K562 (cell line): ENCODE results near the gene PIGV. TPM values are rescaled to one million over a fixed set of nuclear protein-coding genes. Genes with fewer than 3 reads are reported as not detected.

ENCODE experiments used
- ATAC-seq: fragments of 200-7000 bp; cut with Tn5 transposase; 3 replicates; pipeline ENCODE4 v1.9.1; 2020; ENCODE audit warnings: moderate library complexity
- BruUV-seq: library from RNA; stranded (reverse); fragments of 400-500 nt; replicated peaks from 2 replicates; lab custom pipeline; 2021; lab: Mats Ljungman, UMichigan
- CTCF ChIA-PET: fragments of 300-600 bp; formaldehyde crosslinking; extraction: SDS; loops from one replicate; lab custom pipeline; 2021; ENCODE audit warnings: low intra/inter-chr PET ratio; lab: Yijun Ruan, JAX
- POLR2A ChIA-PET: fragments of 300-600, 350-650 bp; sonication (Branson Sonifier 250); formaldehyde crosslinking; extraction: SDS; loops from one replicate; lab custom pipeline; 2021; ENCODE audit warnings: antibody characterized with exemption, inconsistent platforms; lab: Yijun Ruan, JAX
- DNase-seq, 4 experiments: peaks; one replicate each; pipeline versions ENCODE4 v3.0.0 to v3.0.0-alpha.2; 2011 to 2018; ENCODE audit warnings: low spot score in 3 of 4, mixed read lengths in 3 of 4; ENCODE audit errors: extremely low read depth in 1 of 4
- FAIRE-seq: peaks from 2 replicates; lab custom pipeline; 2011; peaks lifted over from hg19 to GRCh38; lab: Jason Lieb, UNC
- H2AFZ ChIP-seq: 2 replicates; pipeline ENCODE4 v1.6.0; 2011; ENCODE audit warnings: low read depth, low read length, control low read depth, inconsistent platforms
- H3K27ac ChIP-seq: fragments of 200-600 bp; 3 replicates; pipeline ENCODE4 v1.8.0; 2011; ENCODE audit warnings: low read depth, mild to moderate bottlenecking, control low read depth, inconsistent platforms, low read length, moderate library complexity, mixed read lengths; ENCODE audit errors: extremely low read depth
- H3K27me3 ChIP-seq, 2 experiments: fragments of 300-600 bp in 1 of 2; 2 replicates in 1 of 2; 3 replicates in 1 of 2; pipeline versions ENCODE4 v1.6.0 to v1.8.0; 2011; ENCODE audit warnings: inconsistent platforms in 2 of 2, low read length in 2 of 2, mild to moderate bottlenecking in 1 of 2, mixed read lengths in 1 of 2, moderate library complexity in 1 of 2; ENCODE audit not compliant: control insufficient read depth in 2 of 2, insufficient read depth in 2 of 2
- H3K36me3 ChIP-seq: fragments of 300-600 bp; 3 replicates; pipeline ENCODE4 v1.8.0; 2011; ENCODE audit warnings: mild to moderate bottlenecking, low read length, inconsistent platforms; ENCODE audit not compliant: control insufficient read depth, insufficient read depth
- H3K4me1 ChIP-seq, 2 experiments: fragments of 200-600 bp in 1 of 2; replicated peaks in 1 of 2; 2 replicates in 1 of 2; 3 replicates in 1 of 2; pipeline versions ENCODE4 v1.5.1 to v1.8.0; 2011; ENCODE audit warnings: inconsistent platforms in 2 of 2, low read length in 2 of 2, mild to moderate bottlenecking in 1 of 2, mixed read lengths in 1 of 2, moderate library complexity in 1 of 2; ENCODE audit not compliant: control insufficient read depth in 2 of 2, insufficient read depth in 2 of 2
- H3K4me2 ChIP-seq: 2 replicates; pipeline ENCODE4 v1.6.1; 2011; ENCODE audit warnings: low read length, control low read depth, inconsistent platforms, mixed read lengths; ENCODE audit not compliant: insufficient read depth
- H3K4me3 ChIP-seq: fragments of 200-600 bp; sonication (generic), shearing (Covaris generic); 2 replicates; pipeline ENCODE4 v1.5.1; 2016; ENCODE audit warnings: control low read depth, inconsistent platforms
- H3K79me2 ChIP-seq: fragments of 200-600 bp; 3 replicates; pipeline ENCODE4 v1.8.0; 2011; ENCODE audit warnings: low read length, inconsistent platforms; ENCODE audit not compliant: control insufficient read depth, insufficient read depth
- H3K9ac ChIP-seq, 2 experiments: 2 replicates each; pipeline versions ENCODE4 v1.6.0 to v1.6.1; 2011; ENCODE audit warnings: low read depth in 2 of 2, low read length in 2 of 2, control low read depth in 1 of 2, inconsistent platforms in 1 of 2, mild to moderate bottlenecking in 1 of 2, mixed read lengths in 1 of 2; ENCODE audit not compliant: insufficient read depth in 1 of 2
- H3K9me1 ChIP-seq: one replicate; pipeline ENCODE4 v1.6.0; 2011; ENCODE audit warnings: inconsistent platforms, mild to moderate bottlenecking, low read length, moderate library complexity; ENCODE audit not compliant: control insufficient read depth, insufficient read depth
- H3K9me3 ChIP-seq: replicated peaks from 2 replicates; pipeline ENCODE4 v1.5.1; 2011; ENCODE audit warnings: low read depth, low read length, inconsistent platforms; ENCODE audit not compliant: control insufficient read depth, insufficient read depth
- H4K20me1 ChIP-seq: replicated peaks from 2 replicates; pipeline ENCODE4 v1.6.1; 2011; ENCODE audit warnings: low read length, inconsistent platforms, mixed read lengths; ENCODE audit not compliant: control insufficient read depth, insufficient read depth
- BDP1 ChIP-seq: IDR thresholded peaks from 3 replicates; pipeline ENCODE4 v1.6.1; 2011; ENCODE audit not compliant: insufficient read length, insufficient read depth
- BRD4 ChIP-seq: fragments of 200-600 bp; sonication (generic); IDR thresholded peaks from 2 replicates; pipeline ENCODE4 v1.6.1; 2017; ENCODE audit warnings: inconsistent platforms
- HNRNPLL ChIP-seq: fragments of 200-400 bp; formaldehyde crosslinking; IDR thresholded peaks from 2 replicates; pipeline ENCODE4 v1.6.1; 2017; ENCODE audit warnings: low read length, low read depth, mild to moderate bottlenecking; ENCODE audit not compliant: poor library complexity, severe bottlenecking
- NR2C2 ChIP-seq, 2 experiments: fragments of 200-800 bp in 1 of 2; sonication (Bioruptor generic) in 1 of 2; sonication (generic) in 1 of 2; formaldehyde crosslinking in 1 of 2; IDR thresholded peaks; 2 replicates each; pipeline versions ENCODE4 v1.6.1 to v1.8.0; 2016 to 2022; ENCODE audit warnings: mild to moderate bottlenecking in 1 of 2, missing compliant biosample characterization in 1 of 2, missing genetic modification characterization in 1 of 2, missing genetic modification reagents in 1 of 2
- SRSF3 ChIP-seq: fragments of 200-400 bp; formaldehyde crosslinking; IDR thresholded peaks from 2 replicates; pipeline ENCODE4 v1.6.1; 2016; ENCODE audit warnings: mild to moderate bottlenecking, low read length, moderate library complexity; ENCODE audit not compliant: insufficient read depth
- ZC3H4 ChIP-seq: sonication (generic); formaldehyde crosslinking; IDR thresholded peaks from 2 replicates; pipeline ENCODE4 v1.9.0; 2021; ENCODE audit warnings: missing genetic modification reagents, borderline replicate concordance
- ZNF217 ChIP-seq: sonication (generic); formaldehyde crosslinking; IDR thresholded peaks from 2 replicates; pipeline ENCODE4 v1.8.0; 2022; ENCODE audit warnings: mild to moderate bottlenecking, missing genetic modification reagents
- ZNF347 ChIP-seq: fragments of 450-650 bp; formaldehyde crosslinking; IDR thresholded peaks from 2 replicates; pipeline ENCODE4 v1.4.0; 2020; ENCODE audit warnings: low read depth, mild to moderate bottlenecking, moderate library complexity
- ZNF586 ChIP-seq: fragments of 450-650 bp; formaldehyde crosslinking; conservative IDR thresholded peaks from 2 replicates; pipeline ENCODE4 v1.4.0; 2020; ENCODE audit warnings: mild to moderate bottlenecking, moderate library complexity
- ZNF785 ChIP-seq: fragments of 250-450 bp; sonication (Bioruptor Pico); IDR thresholded peaks from 2 replicates; pipeline ENCODE4 v1.4.0; 2020; ENCODE audit warnings: mild to moderate bottlenecking
- WGBS: fragments of 100-300 bp; shearing (Covaris generic); methylation state at CpG from one replicate; pipeline ENCODE4 v1.1.6; 2016; ENCODE audit warnings: low coverage, mixed read lengths; ENCODE audit not compliant: insufficient coverage; ENCODE audit errors: missing lambda C conversion rate; 5-methylcytosine and 5-hydroxymethylcytosine counted together
- in situ Hi-C: fragments of 300-500 bp; cut with MboI; formaldehyde crosslinking; loops from 4 replicates; pipeline ENCODE4 v1.15.0; 2018; ENCODE audit warnings: inconsistent platforms, mixed read lengths
- intact Hi-C: fragments of 100-400 bp; cut with micrococcal nuclease; formaldehyde crosslinking; loops from 2 replicates; pipeline ENCODE4 v1.14.2; 2022
- polyA plus RNA-seq, 8 experiments: library from polyadenylated mRNA; depleted of rRNA in 4 of 8; stranded (reverse) in 5 of 8; unstranded in 3 of 8; fragments of >200 nt; fragmentation: Nextera tagmentation in 2 of 8; fragmentation: Illumina TruSeq in 1 of 8; extraction: Ambion mirVana in 2 of 8; extraction: Trizol in 1 of 8; gene quantifications; 2 replicates each; pipeline versions ENCODE4 v1.2.1 to v1.2.3, GENCODE V29; 2011 to 2014; ENCODE audit warnings: inconsistent platforms in 1 of 8, missing spikeins in 1 of 8
- total RNA-seq, 7 experiments: library from RNA; depleted of rRNA in 6 of 7; stranded (reverse); fragments of >200 nt in 6 of 7; fragmentation: Illumina TruSeq in 2 of 7; extraction: Trizol in 2 of 7; gene quantifications; 2 replicates each; pipeline versions ENCODE4 v1.2.1 to v1.2.3, GENCODE V29; 2011 to 2021; ENCODE audit warnings: low replicate concordance in 1 of 7
- TF ChIP-seq, protein P1 (sequence below): fragments of 250-450 bp; sonication (Bioruptor Pico); IDR thresholded peaks from 2 replicates; pipeline ENCODE4 v1.5.1; 2021; ENCODE audit warnings: mild to moderate bottlenecking
- TF ChIP-seq, protein P2 (sequence below), 2 experiments: fragments of 450-650 bp in 1 of 2; sonication (generic) in 1 of 2; formaldehyde crosslinking; conservative IDR thresholded peaks; 2 replicates each; pipeline versions ENCODE4 v1.4.0 to v1.8.1; 2020 to 2022; ENCODE audit warnings: mild to moderate bottlenecking in 1 of 2, missing genetic modification reagents in 1 of 2
- TF ChIP-seq, protein P3 (sequence below): sonication (generic); formaldehyde crosslinking; IDR thresholded peaks from 2 replicates; pipeline ENCODE4 v1.9.0; 2022; ENCODE audit warnings: mild to moderate bottlenecking, missing genetic modification reagents

The PIGV gene
- total and polyA plus RNA-seq, 9 of the 15 experiments (the other 6 are each of a cell fraction or from before 2014, with no cell fraction given): 8.4 to 21.8 (median 11.7) TPM

DNA sequence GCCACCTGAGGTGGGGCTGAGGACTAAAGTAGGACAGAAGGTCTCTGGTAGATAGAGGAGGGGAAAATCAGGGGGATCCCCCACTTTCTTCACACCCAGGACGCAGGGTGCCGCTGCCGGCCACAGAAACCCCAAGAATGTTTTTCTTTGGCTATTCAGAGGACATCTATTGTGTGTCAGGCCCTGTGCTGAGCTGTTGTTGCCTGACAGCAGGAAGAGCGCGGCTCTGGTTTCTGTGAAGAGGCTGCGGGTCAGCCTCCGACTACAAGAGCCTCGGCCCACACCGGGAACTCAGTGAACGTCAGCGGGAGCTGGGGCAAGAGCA lies 407 bp upstream of the PIGV start:
- intact Hi-C loops: loop anchor here (2.0 to 5.0 kb wide), 2 partner anchors 43 to 300 kb away; no protein-coding TSS in a partner anchor
- Histone ChIP-seq H3K9me1 (no peaks in the 10 kb centered on the region), H3K27ac (peak overlapping the region; percentile 98), H3K4me1 (peaks cover 60 to 84% of the 10 kb centered on the region in 2 experiments), H3K27me3 (no peaks in the 10 kb centered on the region), H3K36me3 (peaks cover 15% of the 10 kb centered on the region), H3K4me2 (peak overlapping the region; percentile 96), H4K20me1 (no peaks in the 10 kb centered on the region), H2AFZ (peak overlapping the region; percentile 94), H3K4me3 (peak overlapping the region; percentile 66), H3K79me2 (peaks cover 60% of the 10 kb centered on the region), H3K9ac (peak overlapping the region; percentile 97 to 98), H3K9me3 (no peaks in the 10 kb centered on the region)
- FAIRE-seq (no peak), ATAC-seq (peak; percentile 7), DNase-seq (peak in 2 of 4 experiments; percentile 51 to 54)
- 0% methylated on average over 11 of the region's 11 CpGs for WGBS
- POLR2A ChIA-PET: interaction anchor here (0.7 to 9.2 kb wide), 17 partner anchors 9 to 310 kb away, joined by 3 to 112 read pairs (median 9); partner anchors contain the start of gene ARID1A
- TSS peak; percentile 84 for BruUV-seq
- in situ Hi-C loops: no loop called here
- CTCF ChIA-PET: interaction anchor here (5.0 kb wide), 1 partner anchor 184 kb away, joined by 80 read pairs; no protein-coding TSS in a partner anchor
- TF ChIP-seq ZNF347 (CRISPR knock-in tag) (no peak; the same call in 1 of the 2 replicates), ZNF785 (CRISPR knock-in tag) (no peak), BDP1 (no peak), ZNF586 (0 out of 2 replicates have a peak, but pooled peaks have one; percentile 67), BRD4 (peak; percentile 93; the same call in 1 of the 2 replicates), SRSF3 (peak; percentile 93; the same call in 1 of the 2 replicates), HNRNPLL (no peak), ZNF217 (CRISPR knock-in tag) (no peak), ZC3H4 (CRISPR knock-in tag) (peak; percentile 78; the same call in 1 of the 2 replicates), NR2C2 (CRISPR knock-in tag; IDR thresholded peaks at IDR 0.05) (no peak), NR2C2 (tag; IDR thresholded peaks at IDR 0.05) (peak; percentile 26)
- TF ChIP-seq, protein P1, sequence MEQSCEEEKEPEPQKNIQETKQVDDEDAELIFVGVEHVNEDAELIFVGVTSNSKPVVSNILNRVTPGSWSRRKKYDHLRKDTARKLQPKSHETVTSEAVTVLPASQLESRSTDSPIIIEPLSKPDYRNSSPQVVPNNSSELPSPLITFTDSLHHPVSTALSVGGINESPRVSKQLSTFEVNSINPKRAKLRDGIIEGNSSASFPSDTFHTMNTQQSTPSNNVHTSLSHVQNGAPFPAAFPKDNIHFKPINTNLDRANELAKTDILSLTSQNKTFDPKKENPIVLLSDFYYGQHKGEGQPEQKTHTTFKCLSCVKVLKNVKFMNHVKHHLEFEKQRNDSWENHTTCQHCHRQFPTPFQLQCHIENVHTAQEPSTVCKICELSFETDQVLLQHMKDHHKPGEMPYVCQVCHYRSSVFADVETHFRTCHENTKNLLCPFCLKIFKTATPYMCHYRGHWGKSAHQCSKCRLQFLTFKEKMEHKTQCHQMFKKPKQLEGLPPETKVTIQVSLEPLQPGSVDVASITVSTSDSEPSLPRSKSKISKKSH (CRISPR knock-in tag): no peak
- TF ChIP-seq, protein P2, sequence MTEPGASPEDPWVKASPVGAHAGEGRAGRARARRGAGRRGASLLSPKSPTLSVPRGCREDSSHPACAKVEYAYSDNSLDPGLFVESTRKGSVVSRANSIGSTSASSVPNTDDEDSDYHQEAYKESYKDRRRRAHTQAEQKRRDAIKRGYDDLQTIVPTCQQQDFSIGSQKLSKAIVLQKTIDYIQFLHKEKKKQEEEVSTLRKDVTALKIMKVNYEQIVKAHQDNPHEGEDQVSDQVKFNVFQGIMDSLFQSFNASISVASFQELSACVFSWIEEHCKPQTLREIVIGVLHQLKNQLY (CRISPR knock-in tag; conservative IDR thresholded peaks at IDR 0.05): no peak
- TF ChIP-seq, protein P3, sequence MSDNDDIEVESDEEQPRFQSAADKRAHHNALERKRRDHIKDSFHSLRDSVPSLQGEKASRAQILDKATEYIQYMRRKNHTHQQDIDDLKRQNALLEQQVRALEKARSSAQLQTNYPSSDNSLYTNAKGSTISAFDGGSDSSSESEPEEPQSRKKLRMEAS (CRISPR knock-in tag): no peak
